H1 (cell line): ENCODE measurements around the gene ZFP36L2. TPM values are rescaled to one million over a fixed set of nuclear protein-coding genes. Genes with fewer than 3 reads are reported as not detected.

Experiments used
- BCL11A ChIP-seq, 2 experiments: IDR thresholded peaks; one replicate each; pipeline ENCODE4 v1.6.1; 2011; ENCODE audit warnings: low read depth in 2 of 2, low read length in 2 of 2, mild to moderate bottlenecking in 2 of 2
- GABPA ChIP-seq: IDR thresholded peaks from 2 replicates; pipeline ENCODE4 v1.6.1; 2011; ENCODE audit warnings: mild to moderate bottlenecking, low read length, moderate library complexity, borderline replicate concordance; ENCODE audit not compliant: insufficient read depth
- JUN ChIP-seq: IDR thresholded peaks from 2 replicates; pipeline ENCODE4 v1.6.1; 2011; ENCODE audit warnings: low read depth, mild to moderate bottlenecking, improper control_type of control experiment, low read length
- PHF8 ChIP-seq: fragments of 200-600 bp; sonication (generic); conservative IDR thresholded peaks from 2 replicates; pipeline ENCODE4 v1.7.1; 2012; ENCODE audit warnings: low read depth, mild to moderate bottlenecking, inconsistent platforms, low read length, moderate library complexity
- SP2 ChIP-seq: IDR thresholded peaks from 2 replicates; pipeline ENCODE4 v1.6.1; 2012; ENCODE audit warnings: mild to moderate bottlenecking, low read length, inconsistent platforms
- TAF7 ChIP-seq: optimal IDR thresholded peaks from 2 replicates; pipeline ENCODE3; 2011; ENCODE audit warnings: low read depth, mild to moderate bottlenecking, inconsistent platforms, low read length, moderate library complexity, borderline replicate concordance
- polyA plus RNA-seq, 7 experiments: library from polyadenylated mRNA; depleted of rRNA in 3 of 7; stranded (reverse) in 5 of 7; unstranded in 2 of 7; fragments of >200 nt in 5 of 7; fragments of 200-250 nt in 2 of 7; gene quantifications; 1 replicate in 5 of 7; 2 replicates in 1 of 7; 4 replicates in 1 of 7; pipeline versions ENCODE4 v1.2.1 to v1.2.3, GENCODE V29; 2011 to 2013; ENCODE audit warnings: missing spikeins in 2 of 7, mixed read lengths in 2 of 7
- total RNA-seq: library from RNA; stranded (reverse); fragmentation: NEBNext Ultra II Directional; extraction: Animal tissue kit (Norgen Biotek cat#: 25700); gene quantifications from 2 replicates; pipeline ENCODE4 v1.2.1, GENCODE V29; 2021
- TF ChIP-seq, protein P1 (sequence below): fragments of 300-600 bp; sonication (generic); IDR thresholded peaks from 2 replicates; pipeline ENCODE4 v1.7.1; 2012; ENCODE audit warnings: low read length, moderate library complexity, mild to moderate bottlenecking, inconsistent platforms; ENCODE audit not compliant: insufficient replicate concordance
- TF ChIP-seq, protein P2 (sequence below): IDR thresholded peaks from 2 replicates; pipeline ENCODE4 v1.6.1; 2012; ENCODE audit warnings: inconsistent platforms
- TF ChIP-seq, protein P3 (sequence below), 3 experiments: IDR thresholded peaks; 1 replicate in 2 of 3; 2 replicates in 1 of 3; pipeline versions ENCODE4 v1.5.1 to v1.6.1; 2011; ENCODE audit warnings: low read length in 3 of 3, mild to moderate bottlenecking in 3 of 3, inconsistent platforms in 2 of 3, low read depth in 1 of 3, moderate library complexity in 1 of 3; ENCODE audit not compliant: insufficient read depth in 1 of 3; ENCODE audit errors: control extremely low read depth in 1 of 3

The ZFP36L2 gene
- total and polyA plus RNA-seq, 2 of the 8 experiments (the other 6 are each of a cell fraction or from before 2014, with no cell fraction given): 13.4 to 102 TPM

DNA sequence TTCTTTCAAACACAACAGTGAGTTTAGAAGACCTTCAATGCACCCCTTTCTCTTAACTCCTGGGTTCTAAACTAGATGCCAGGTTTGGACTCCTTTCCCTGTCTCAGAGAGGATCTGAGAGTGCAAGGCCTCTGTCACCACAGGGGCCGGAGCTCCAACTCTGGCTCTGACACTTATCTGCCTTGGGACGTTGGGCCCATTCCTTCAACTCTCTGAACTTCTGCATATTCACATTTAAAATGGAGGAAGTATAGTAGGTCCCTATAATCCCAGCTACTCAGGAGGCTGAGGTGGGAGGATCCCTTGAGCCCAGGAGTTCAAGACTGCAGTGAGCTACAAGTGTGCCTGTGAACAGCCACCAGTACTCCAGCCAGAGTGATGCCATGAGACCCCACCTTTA is 44.1 kb upstream of the ZFP36L2 start (continued):
- TF ChIP-seq, protein P1, sequence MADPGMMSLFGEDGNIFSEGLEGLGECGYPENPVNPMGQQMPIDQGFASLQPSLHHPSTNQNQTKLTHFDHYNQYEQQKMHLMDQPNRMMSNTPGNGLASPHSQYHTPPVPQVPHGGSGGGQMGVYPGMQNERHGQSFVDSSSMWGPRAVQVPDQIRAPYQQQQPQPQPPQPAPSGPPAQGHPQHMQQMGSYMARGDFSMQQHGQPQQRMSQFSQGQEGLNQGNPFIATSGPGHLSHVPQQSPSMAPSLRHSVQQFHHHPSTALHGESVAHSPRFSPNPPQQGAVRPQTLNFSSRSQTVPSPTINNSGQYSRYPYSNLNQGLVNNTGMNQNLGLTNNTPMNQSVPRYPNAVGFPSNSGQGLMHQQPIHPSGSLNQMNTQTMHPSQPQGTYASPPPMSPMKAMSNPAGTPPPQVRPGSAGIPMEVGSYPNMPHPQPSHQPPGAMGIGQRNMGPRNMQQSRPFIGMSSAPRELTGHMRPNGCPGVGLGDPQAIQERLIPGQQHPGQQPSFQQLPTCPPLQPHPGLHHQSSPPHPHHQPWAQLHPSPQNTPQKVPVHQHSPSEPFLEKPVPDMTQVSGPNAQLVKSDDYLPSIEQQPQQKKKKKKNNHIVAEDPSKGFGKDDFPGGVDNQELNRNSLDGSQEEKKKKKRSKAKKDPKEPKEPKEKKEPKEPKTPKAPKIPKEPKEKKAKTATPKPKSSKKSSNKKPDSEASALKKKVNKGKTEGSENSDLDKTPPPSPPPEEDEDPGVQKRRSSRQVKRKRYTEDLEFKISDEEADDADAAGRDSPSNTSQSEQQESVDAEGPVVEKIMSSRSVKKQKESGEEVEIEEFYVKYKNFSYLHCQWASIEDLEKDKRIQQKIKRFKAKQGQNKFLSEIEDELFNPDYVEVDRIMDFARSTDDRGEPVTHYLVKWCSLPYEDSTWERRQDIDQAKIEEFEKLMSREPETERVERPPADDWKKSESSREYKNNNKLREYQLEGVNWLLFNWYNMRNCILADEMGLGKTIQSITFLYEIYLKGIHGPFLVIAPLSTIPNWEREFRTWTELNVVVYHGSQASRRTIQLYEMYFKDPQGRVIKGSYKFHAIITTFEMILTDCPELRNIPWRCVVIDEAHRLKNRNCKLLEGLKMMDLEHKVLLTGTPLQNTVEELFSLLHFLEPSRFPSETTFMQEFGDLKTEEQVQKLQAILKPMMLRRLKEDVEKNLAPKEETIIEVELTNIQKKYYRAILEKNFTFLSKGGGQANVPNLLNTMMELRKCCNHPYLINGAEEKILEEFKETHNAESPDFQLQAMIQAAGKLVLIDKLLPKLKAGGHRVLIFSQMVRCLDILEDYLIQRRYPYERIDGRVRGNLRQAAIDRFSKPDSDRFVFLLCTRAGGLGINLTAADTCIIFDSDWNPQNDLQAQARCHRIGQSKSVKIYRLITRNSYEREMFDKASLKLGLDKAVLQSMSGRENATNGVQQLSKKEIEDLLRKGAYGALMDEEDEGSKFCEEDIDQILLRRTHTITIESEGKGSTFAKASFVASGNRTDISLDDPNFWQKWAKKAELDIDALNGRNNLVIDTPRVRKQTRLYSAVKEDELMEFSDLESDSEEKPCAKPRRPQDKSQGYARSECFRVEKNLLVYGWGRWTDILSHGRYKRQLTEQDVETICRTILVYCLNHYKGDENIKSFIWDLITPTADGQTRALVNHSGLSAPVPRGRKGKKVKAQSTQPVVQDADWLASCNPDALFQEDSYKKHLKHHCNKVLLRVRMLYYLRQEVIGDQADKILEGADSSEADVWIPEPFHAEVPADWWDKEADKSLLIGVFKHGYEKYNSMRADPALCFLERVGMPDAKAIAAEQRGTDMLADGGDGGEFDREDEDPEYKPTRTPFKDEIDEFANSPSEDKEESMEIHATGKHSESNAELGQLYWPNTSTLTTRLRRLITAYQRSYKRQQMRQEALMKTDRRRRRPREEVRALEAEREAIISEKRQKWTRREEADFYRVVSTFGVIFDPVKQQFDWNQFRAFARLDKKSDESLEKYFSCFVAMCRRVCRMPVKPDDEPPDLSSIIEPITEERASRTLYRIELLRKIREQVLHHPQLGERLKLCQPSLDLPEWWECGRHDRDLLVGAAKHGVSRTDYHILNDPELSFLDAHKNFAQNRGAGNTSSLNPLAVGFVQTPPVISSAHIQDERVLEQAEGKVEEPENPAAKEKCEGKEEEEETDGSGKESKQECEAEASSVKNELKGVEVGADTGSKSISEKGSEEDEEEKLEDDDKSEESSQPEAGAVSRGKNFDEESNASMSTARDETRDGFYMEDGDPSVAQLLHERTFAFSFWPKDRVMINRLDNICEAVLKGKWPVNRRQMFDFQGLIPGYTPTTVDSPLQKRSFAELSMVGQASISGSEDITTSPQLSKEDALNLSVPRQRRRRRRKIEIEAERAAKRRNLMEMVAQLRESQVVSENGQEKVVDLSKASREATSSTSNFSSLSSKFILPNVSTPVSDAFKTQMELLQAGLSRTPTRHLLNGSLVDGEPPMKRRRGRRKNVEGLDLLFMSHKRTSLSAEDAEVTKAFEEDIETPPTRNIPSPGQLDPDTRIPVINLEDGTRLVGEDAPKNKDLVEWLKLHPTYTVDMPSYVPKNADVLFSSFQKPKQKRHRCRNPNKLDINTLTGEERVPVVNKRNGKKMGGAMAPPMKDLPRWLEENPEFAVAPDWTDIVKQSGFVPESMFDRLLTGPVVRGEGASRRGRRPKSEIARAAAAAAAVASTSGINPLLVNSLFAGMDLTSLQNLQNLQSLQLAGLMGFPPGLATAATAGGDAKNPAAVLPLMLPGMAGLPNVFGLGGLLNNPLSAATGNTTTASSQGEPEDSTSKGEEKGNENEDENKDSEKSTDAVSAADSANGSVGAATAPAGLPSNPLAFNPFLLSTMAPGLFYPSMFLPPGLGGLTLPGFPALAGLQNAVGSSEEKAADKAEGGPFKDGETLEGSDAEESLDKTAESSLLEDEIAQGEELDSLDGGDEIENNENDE: no peak
- TF ChIP-seq BCL11A (IDR thresholded peaks at IDR 0.05; ENCODE audit: low read depth in 2 of 2, low read length in 2 of 2) (no peak), JUN (no peak), GABPA (no peak), TAF7 (no peak), SP2 (no peak), PHF8 (no peak)
- TF ChIP-seq, protein P2, sequence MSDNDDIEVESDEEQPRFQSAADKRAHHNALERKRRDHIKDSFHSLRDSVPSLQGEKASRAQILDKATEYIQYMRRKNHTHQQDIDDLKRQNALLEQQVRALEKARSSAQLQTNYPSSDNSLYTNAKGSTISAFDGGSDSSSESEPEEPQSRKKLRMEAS: no peak
- TF ChIP-seq, protein P3, sequence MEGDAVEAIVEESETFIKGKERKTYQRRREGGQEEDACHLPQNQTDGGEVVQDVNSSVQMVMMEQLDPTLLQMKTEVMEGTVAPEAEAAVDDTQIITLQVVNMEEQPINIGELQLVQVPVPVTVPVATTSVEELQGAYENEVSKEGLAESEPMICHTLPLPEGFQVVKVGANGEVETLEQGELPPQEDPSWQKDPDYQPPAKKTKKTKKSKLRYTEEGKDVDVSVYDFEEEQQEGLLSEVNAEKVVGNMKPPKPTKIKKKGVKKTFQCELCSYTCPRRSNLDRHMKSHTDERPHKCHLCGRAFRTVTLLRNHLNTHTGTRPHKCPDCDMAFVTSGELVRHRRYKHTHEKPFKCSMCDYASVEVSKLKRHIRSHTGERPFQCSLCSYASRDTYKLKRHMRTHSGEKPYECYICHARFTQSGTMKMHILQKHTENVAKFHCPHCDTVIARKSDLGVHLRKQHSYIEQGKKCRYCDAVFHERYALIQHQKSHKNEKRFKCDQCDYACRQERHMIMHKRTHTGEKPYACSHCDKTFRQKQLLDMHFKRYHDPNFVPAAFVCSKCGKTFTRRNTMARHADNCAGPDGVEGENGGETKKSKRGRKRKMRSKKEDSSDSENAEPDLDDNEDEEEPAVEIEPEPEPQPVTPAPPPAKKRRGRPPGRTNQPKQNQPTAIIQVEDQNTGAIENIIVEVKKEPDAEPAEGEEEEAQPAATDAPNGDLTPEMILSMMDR (IDR thresholded peaks at IDR 0.05; ENCODE audit: control extremely low read depth in 1 of 3, insufficient read depth in 1 of 3, low read depth in 1 of 3, low read length in 3 of 3): no peak
- TF ChIP-seq, all 59 proteins: peak for 0
